ENCODE results near the gene CHPT1. TPM values are rescaled to one million over a fixed set of nuclear protein-coding genes. Genes with fewer than 3 reads are reported as not detected.

Gene CHPT1
- total and polyA plus RNA-seq, 2 of the 13 experiments (the other 11 are each of a cell fraction or from before 2014, with no cell fraction given) = 117 to 178 TPM

- Histone ChIP-seq H3K27ac (ENCODE audit: extremely low read length, insufficient read depth, low read length) (peak overlapping the region; percentile 98), H3K4me1 (ENCODE audit: insufficient read depth, low read length) (peaks cover 55% of the 10 kb centered on the region), H3K79me2 (ENCODE audit: insufficient read depth, low read length) (peaks cover 45% of the 10 kb centered on the region), H4K20me1 (ENCODE audit: insufficient read depth, low read length) (peaks cover 14% of the 10 kb centered on the region), H3K4me2 (ENCODE audit: low read depth, low read length) (peak overlapping the region; percentile 92), H3K9ac (ENCODE audit: insufficient read depth, low read depth, low read length) (peak overlapping the region; percentile 95), H3K27me3 (ENCODE audit: control insufficient read depth in 1 of 2, insufficient read depth in 2 of 2, low read length in 2 of 2) (no peaks in the 10 kb centered on the region; a peak in 2 of 5 replicates), H3K9me3 (ENCODE audit: low read length) (no peaks in the 10 kb centered on the region), H3K36me3 (replicated peaks in 1 of 2; ENCODE audit: control insufficient read depth in 1 of 2, insufficient read depth in 2 of 2, low read length in 2 of 2) (no peaks in the 10 kb centered on the region), H2AFZ (ENCODE audit: low read length) (no peak overlapping the region), H3K4me3 (replicated peaks in 1 of 3; ENCODE audit: insufficient read depth in 1 of 3, low read depth in 2 of 3, low read length in 3 of 3) (peak overlapping the region; percentile 82 to 100 (median 99))
- ChIA-PET POLR2A (interaction anchor here (0.6 to 2.5 kb wide), 11 partner anchors 11 to 130 kb away, joined by 3 to 20 read pairs (median 4); no protein-coding TSS in a partner anchor), CTCF (ENCODE audit: low intra/inter-chr PET ratio, low total read pairs) (no interaction called here)
- BruUV-seq (replicated peaks) = TSS peak; percentile 86
- 13% methylated on average over 16 of the region's 18 CpGs for WGBS (ENCODE audit: low lambda C conversion rate)
- in situ Hi-C loops (cut with HindIII; ENCODE audit: extremely low pct_ligation_motif_present, low pct_unique_long_range_greater_than_20kb) (loop anchor here (10.0 kb wide), 1 partner anchor 92 kb away; no protein-coding TSS in a partner anchor), intact Hi-C loops (cut with micrococcal nuclease; ENCODE audit: unreplicated experiment) (loop anchor here (1.0 to 5.0 kb wide), 3 partner anchors 26 to 126 kb away; no protein-coding TSS in a partner anchor)
- ATAC-seq = peak; percentile 76
- FAIRE-seq = peak; percentile 80
- peak; percentile 88 for DNase-seq (ENCODE audit: low spot score)
- TF ChIP-seq PATZ1 (CRISPR knock-in tag; IDR thresholded peaks at IDR 0.05) = peak; percentile 79
- peak; percentile 65; the same call in 1 of the 2 replicates for TF ChIP-seq HDAC2 (CRISPR knock-in tag; IDR thresholded peaks at IDR 0.05)
- 0 out of 2 replicates have a peak, but pooled peaks have one; percentile 13 for TF ChIP-seq ATF7-NPFF (CRISPR knock-in tag; IDR thresholded peaks at IDR 0.05; ENCODE audit: low read depth)
- TF ChIP-seq ZC3H13 (CRISPR knock-in tag; IDR thresholded peaks at IDR 0.05) = 0 out of 2 replicates have a peak, but pooled peaks have one; percentile 34
- TF ChIP-seq ZBTB7B (CRISPR knock-in tag; IDR thresholded peaks at IDR 0.05) = peak; percentile 50
- TF ChIP-seq, protein P1, sequence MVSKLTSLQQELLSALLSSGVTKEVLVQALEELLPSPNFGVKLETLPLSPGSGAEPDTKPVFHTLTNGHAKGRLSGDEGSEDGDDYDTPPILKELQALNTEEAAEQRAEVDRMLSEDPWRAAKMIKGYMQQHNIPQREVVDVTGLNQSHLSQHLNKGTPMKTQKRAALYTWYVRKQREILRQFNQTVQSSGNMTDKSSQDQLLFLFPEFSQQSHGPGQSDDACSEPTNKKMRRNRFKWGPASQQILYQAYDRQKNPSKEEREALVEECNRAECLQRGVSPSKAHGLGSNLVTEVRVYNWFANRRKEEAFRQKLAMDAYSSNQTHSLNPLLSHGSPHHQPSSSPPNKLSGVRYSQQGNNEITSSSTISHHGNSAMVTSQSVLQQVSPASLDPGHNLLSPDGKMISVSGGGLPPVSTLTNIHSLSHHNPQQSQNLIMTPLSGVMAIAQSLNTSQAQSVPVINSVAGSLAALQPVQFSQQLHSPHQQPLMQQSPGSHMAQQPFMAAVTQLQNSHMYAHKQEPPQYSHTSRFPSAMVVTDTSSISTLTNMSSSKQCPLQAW (CRISPR knock-in tag; IDR thresholded peaks at IDR 0.05) = no peak
- peak; percentile 62 for TF ChIP-seq NCOA2 (CRISPR knock-in tag; IDR thresholded peaks at IDR 0.05)
- no peak for TF ChIP-seq FOXA1 (IDR thresholded peaks at IDR 0.05)
- 0 out of 2 replicates have a peak, but pooled peaks have one; percentile 23 for TF ChIP-seq FOXA1 (CRISPR knock-in tag; IDR thresholded peaks at IDR 0.05)
- peak; percentile 9; the same call in 1 of the 2 replicates for TF ChIP-seq SKIL (CRISPR knock-in tag; IDR thresholded peaks at IDR 0.05; ENCODE audit: borderline replicate concordance)
- TF ChIP-seq ZBTB34 (CRISPR knock-in tag; IDR thresholded peaks at IDR 0.05) = peak; percentile 64; the same call in 1 of the 2 replicates
- TF ChIP-seq GATAD2A (CRISPR knock-in tag; IDR thresholded peaks at IDR 0.05) = peak; percentile 86
- peak; percentile 44 for TF ChIP-seq HNF4G (IDR thresholded peaks at IDR 0.05; ENCODE audit: borderline replicate concordance, low read depth, low read length)
- no peak; the same call in 1 of the 2 replicates for TF ChIP-seq HNF4G (CRISPR knock-in tag; IDR thresholded peaks at IDR 0.05; ENCODE audit: borderline replicate concordance, low read depth)
- TF ChIP-seq MIXL1 (CRISPR knock-in tag; IDR thresholded peaks at IDR 0.05) = no peak
- TF ChIP-seq ELF4 (CRISPR knock-in tag; IDR thresholded peaks at IDR 0.05; ENCODE audit: borderline replicate concordance) = no peak
Observed at GRCh38 chr12:101696251-101697196, 916 bp upstream of the CHPT1 start.
